ENCODE results near the gene PLEKHD1. TPM values are rescaled to one million over a fixed set of nuclear protein-coding genes. Genes with fewer than 3 reads are reported as not detected.

Gene PLEKHD1
- total and polyA plus RNA-seq, 2 of the 8 experiments (the other 6 are each of a cell fraction or from before 2014, with no cell fraction given), result 0.24 to 0.48 TPM

GRCh38 chr14:69528143-69528542 is 43.6 kb downstream of the PLEKHD1 start:
- H2BK20ac ChIP-seq (ENCODE audit: low read length), result no peak overlapping the region
- no peak overlapping the region for H2BK120ac ChIP-seq (replicated peaks; ENCODE audit: low read depth, low read length)
- no peaks in the 10 kb centered on the region for H3K27me3 ChIP-seq (replicated peaks in 1 of 4; ENCODE audit: control insufficient read depth in 3 of 4, extremely low read depth in 1 of 4, insufficient read depth in 3 of 4, low read length in 3 of 4)
- 78% methylated on average over 7 of the region's 9 CpGs; no CpG with 5 or more reads in 1 of the 2 experiments for WGBS, 2 experiments (ENCODE audit: extremely low coverage in 1 of 2, insufficient coverage in 1 of 2, insufficient read length in 1 of 2, insufficient replicate concordance in 2 of 2, low coverage in 1 of 2, low lambda C conversion rate in 2 of 2, missing lambda C conversion rate in 1 of 2)
- H2BK15ac ChIP-seq (ENCODE audit: low read length), result no peak overlapping the region
- H3K4ac ChIP-seq (replicated peaks; ENCODE audit: insufficient read length, low read depth, low read length), result no peak overlapping the region
- FAIRE-seq (no peak), DNase-seq (ENCODE audit: low read depth in 1 of 2, low spot score in 2 of 2) (no peak)
- no peak overlapping the region for H3K9ac ChIP-seq (replicated peaks in 1 of 4; ENCODE audit: extremely low read depth in 1 of 4, low read depth in 3 of 4, low read length in 3 of 4)
- CTCF ChIA-PET (ENCODE audit: partially characterized antibody), result interaction anchor here (0.8 to 2.0 kb wide), 3 partner anchors 9 to 46 kb away, joined by 3 to 11 read pairs (median 6); partner anchors contain the start of gene CCDC177
- no peak overlapping the region for H3K4me2 ChIP-seq (ENCODE audit: insufficient read depth in 1 of 2, low read depth in 2 of 2, low read length in 2 of 2)
- H3K4me1 ChIP-seq (replicated peaks in 1 of 4; ENCODE audit: control insufficient read depth in 3 of 4, insufficient read depth in 4 of 4, low read length in 3 of 4), result no peaks in the 10 kb centered on the region
- POLR2A ChIA-PET (ENCODE audit: partially characterized antibody), result interaction anchor here (1.3 to 1.6 kb wide), 2 partner anchors 9 to 44 kb away, joined by 3 to 4 read pairs; no protein-coding TSS in a partner anchor
- H4K91ac ChIP-seq (replicated peaks; ENCODE audit: insufficient read length, low read length), result no peak overlapping the region
- no peaks in the 10 kb centered on the region for H3K23me2 ChIP-seq (ENCODE audit: low read depth, low read length)
- H3K79me1 ChIP-seq (ENCODE audit: low read depth, low read length), result no peaks in the 10 kb centered on the region
- no peak overlapping the region for H3K4me3 ChIP-seq (ENCODE audit: extremely low read depth in 1 of 4, insufficient read depth in 2 of 4, low read depth in 3 of 4, low read length in 4 of 4)
- no peak overlapping the region for H3K23ac ChIP-seq (ENCODE audit: insufficient read length)
- TF ChIP-seq CREB1 (IDR thresholded peaks at IDR 0.05), result no peak
- no peak for TF ChIP-seq ATF2 (IDR thresholded peaks at IDR 0.05; ENCODE audit: low read length)
- H3K9me3 ChIP-seq (ENCODE audit: insufficient read depth in 2 of 2, low read depth in 1 of 2, low read length in 1 of 2), result no peaks in the 10 kb centered on the region
- H2AK5ac ChIP-seq (ENCODE audit: low read depth, low read length), result no peak overlapping the region
- no peaks in the 10 kb centered on the region for H3K79me2 ChIP-seq (ENCODE audit: control insufficient read depth in 1 of 2, insufficient read depth in 2 of 2, low read length in 2 of 2)
- H2BK5ac ChIP-seq (ENCODE audit: low read depth, low read length), result no peak overlapping the region
- no peak overlapping the region for H3K56ac ChIP-seq (replicated peaks; ENCODE audit: insufficient read length, low read depth, low read length)
- H3K27ac ChIP-seq (ENCODE audit: low read depth, low read length), result no peak overlapping the region
- H4K5ac ChIP-seq (ENCODE audit: insufficient read length, low read depth, low read length), result no peak overlapping the region
- H3K14ac ChIP-seq (ENCODE audit: insufficient read length), result no peak overlapping the region
- no peaks in the 10 kb centered on the region for H3K36me3 ChIP-seq (ENCODE audit: control insufficient read depth in 2 of 4, insufficient read depth in 4 of 4, low read length in 3 of 4)
- H4K8ac ChIP-seq (ENCODE audit: extremely low read depth, insufficient read depth, low read length), result no peak overlapping the region; the same call in 1 of the 2 replicates
- no peak overlapping the region for H2AFZ ChIP-seq (ENCODE audit: low read length)
- no peak overlapping the region for H3K18ac ChIP-seq (ENCODE audit: extremely low read depth, low read length)
- no peak overlapping the region for H2BK12ac ChIP-seq (ENCODE audit: low read depth, low read length)
- no peaks in the 10 kb centered on the region for H4K20me1 ChIP-seq (replicated peaks in 1 of 2; ENCODE audit: control insufficient read depth in 1 of 2, insufficient read depth in 2 of 2, low read length in 2 of 2)
